GM12873 (cell line): ENCODE measurements around the gene HIPK2.

Experiments used
- CTCF ChIP-seq: IDR thresholded peaks from 2 replicates; pipeline ENCODE4 v1.5.1; 2012; ENCODE audit warnings: low read depth, mild to moderate bottlenecking, moderate library complexity, low read length, control low read depth; ENCODE audit not compliant: insufficient read depth; ENCODE audit errors: missing control alignments

Gene HIPK2

GRCh38 chr7:139534096-139534495 is 243.7 kb downstream of the HIPK2 start:
- TF ChIP-seq CTCF: no peak

- no peak for TF ChIP-seq CTCF
Observed at GRCh38 chr7:139532636-139533155, 245.1 kb downstream of the HIPK2 start.

- TF ChIP-seq CTCF: no peak
Observed at GRCh38 chr7:139531094-139531493, 246.7 kb downstream of the HIPK2 start.

- no peak for TF ChIP-seq CTCF
Observed at GRCh38 chr7:139526578-139527544, 250.9 kb downstream of the HIPK2 start.

- no peak for TF ChIP-seq CTCF
Observed at GRCh38 chr7:139525750-139526149, 252.0 kb downstream of the HIPK2 start.

- TF ChIP-seq CTCF: no peak
Observed at GRCh38 chr7:139525239-139525638, 252.6 kb downstream of the HIPK2 start.

- no peak for TF ChIP-seq CTCF
Observed at GRCh38 chr7:139523968-139524815, 253.6 kb downstream of the HIPK2 start.
